Immature natural killer cell (primary cell): Measurements from ENCODE around the gene CCDC183. TPM values are rescaled to one million over a fixed set of nuclear protein-coding genes. Genes with fewer than 3 reads are reported as not detected.
A peak's percentile ranks its signal among the peaks of the same experiment; 100 is the strongest.
"Not testable (repeated sequence)": the region's sequence is repeated elsewhere in the genome, so short reads cannot be mapped to it uniquely, and the experiment has no call there.

ENCODE experiments used
- DNase-seq, 3 donors: peaks; one replicate each; pipeline ENCODE4 v3.0.0; 2022; ENCODE audit warnings: mixed read lengths in 1 of 3
- H3K27ac Mint-ChIP-seq, 6 donors: one replicate each; pipeline ENCODE4 v1.8.0; 2020; ENCODE audit warnings: mixed read lengths in 6 of 6, mild to moderate bottlenecking in 5 of 6, inconsistent platforms in 4 of 6, moderate library complexity in 3 of 6
- H3K27me3 Mint-ChIP-seq, 3 donors: one replicate each; pipeline ENCODE4 v1.8.0; 2020 to 2021; ENCODE audit warnings: low read depth in 3 of 3, mild to moderate bottlenecking in 3 of 3, mixed read lengths in 3 of 3, moderate library complexity in 3 of 3, inconsistent platforms in 1 of 3
- H3K36me3 Mint-ChIP-seq, 3 donors: one replicate each; pipeline ENCODE4 v1.8.0; 2020; ENCODE audit warnings: mixed read lengths in 3 of 3, inconsistent platforms in 2 of 3, mild to moderate bottlenecking in 2 of 3
- H3K4me1 Mint-ChIP-seq, 2 donors: one replicate each; pipeline ENCODE4 v1.8.0; 2020; ENCODE audit warnings: inconsistent platforms in 2 of 2, mild to moderate bottlenecking in 2 of 2, mixed read lengths in 2 of 2, moderate library complexity in 1 of 2
- H3K4me3 Mint-ChIP-seq, 5 donors: one replicate each; pipeline ENCODE4 v1.8.0; 2020; ENCODE audit warnings: mild to moderate bottlenecking in 5 of 5, mixed read lengths in 5 of 5, inconsistent platforms in 3 of 5, moderate library complexity in 3 of 5
- H3K9me3 Mint-ChIP-seq, 6 donors: one replicate each; pipeline ENCODE4 v1.8.0; 2020; ENCODE audit warnings: mild to moderate bottlenecking in 6 of 6, mixed read lengths in 6 of 6, inconsistent platforms in 4 of 6, moderate library complexity in 3 of 6
- polyA plus RNA-seq, 3 donors: library from polyadenylated mRNA; unstranded; fragments of 300-500 nt; fragmentation: Illumina TruSeq; gene quantifications; one replicate each; pipeline ENCODE4 v1.2.3, GENCODE V29; 2021

CCDC183 gene
- polyA plus RNA-seq, 3 donors from 2014 or later: 0.37 to 0.46 (median 0.40) TPM

DNA sequence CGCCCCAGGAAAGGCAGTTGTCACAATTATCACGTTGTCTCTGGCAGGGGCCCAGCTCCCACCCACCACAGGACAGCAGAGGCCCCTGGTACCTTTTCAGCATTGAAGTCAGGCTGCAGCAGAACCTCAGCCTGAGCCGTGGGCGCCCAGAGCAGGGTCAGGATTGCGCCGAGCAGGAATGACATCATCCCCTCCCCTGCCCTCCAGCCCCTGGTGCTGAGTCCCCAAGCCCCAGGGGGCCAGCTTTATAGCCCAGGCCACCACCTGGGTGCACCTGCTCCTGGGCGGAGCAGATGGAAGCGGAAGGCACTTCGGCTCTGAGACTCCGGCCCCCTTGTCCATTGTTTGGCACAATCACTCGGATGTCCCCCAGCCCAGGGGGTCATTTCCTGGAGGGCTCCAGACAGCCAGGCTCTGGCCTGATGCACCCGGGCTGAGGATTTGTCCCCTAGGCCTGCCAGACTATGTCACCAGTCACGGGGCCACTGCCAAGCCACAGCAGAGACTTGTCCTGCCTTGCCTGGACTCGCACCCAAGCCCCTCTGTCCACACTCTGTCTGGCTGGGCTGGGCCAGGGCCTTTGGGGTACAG is 31.7 kb upstream of the CCDC183 start, which contains the start of gene LCN15:
LCN15 (minus strand) TSS at position 218 of the 591 bp plus-strand sequence; CDS start at position 188, 30 bp downstream.
- H3K27ac Mint-ChIP-seq: peak within 1 kb of the TSS in 1 of 6 donors; percentile 37
- no peak within 1 kb of the TSS for H3K4me3 Mint-ChIP-seq
- H3K4me1 Mint-ChIP-seq: no peaks in the 10 kb centered on the region
- H3K27me3 Mint-ChIP-seq: no peaks in the 10 kb centered on the region
- DNase-seq: no peak
- H3K36me3 Mint-ChIP-seq: no peaks in the 10 kb centered on the region
- no peaks in the 10 kb centered on the region for H3K9me3 Mint-ChIP-seq

DNA sequence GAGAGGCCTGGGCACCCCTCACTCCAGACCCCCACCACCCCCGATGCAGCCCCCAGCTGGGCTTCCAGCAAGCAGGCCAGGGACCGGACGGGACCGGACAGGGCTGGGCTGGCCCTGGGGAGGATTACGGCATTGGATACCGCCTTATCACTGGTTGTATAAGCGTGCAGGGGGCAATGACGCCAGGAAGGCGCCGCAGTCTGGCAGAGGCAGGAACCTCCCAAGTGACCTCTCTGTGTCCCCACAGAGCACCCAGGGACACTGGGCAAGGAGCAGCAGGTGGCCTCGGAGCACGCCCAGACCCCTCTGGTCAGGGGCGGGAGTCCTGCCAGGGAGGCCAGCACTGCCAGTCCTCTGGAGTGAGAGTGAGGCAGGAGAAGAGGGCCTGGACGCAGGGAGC is 31.1 kb upstream of the CCDC183 start:
- H3K27ac Mint-ChIP-seq: peak overlapping the region in 1 of 6 donors; percentile 37
- H3K36me3 Mint-ChIP-seq: no peaks in the 10 kb centered on the region
- no peaks in the 10 kb centered on the region for H3K27me3 Mint-ChIP-seq
- no peaks in the 10 kb centered on the region for H3K9me3 Mint-ChIP-seq
- no peak for DNase-seq
- peaks cover 0 to 1% of the 10 kb centered on the region in 2 donors for H3K4me1 Mint-ChIP-seq
- no peak overlapping the region for H3K4me3 Mint-ChIP-seq

DNA sequence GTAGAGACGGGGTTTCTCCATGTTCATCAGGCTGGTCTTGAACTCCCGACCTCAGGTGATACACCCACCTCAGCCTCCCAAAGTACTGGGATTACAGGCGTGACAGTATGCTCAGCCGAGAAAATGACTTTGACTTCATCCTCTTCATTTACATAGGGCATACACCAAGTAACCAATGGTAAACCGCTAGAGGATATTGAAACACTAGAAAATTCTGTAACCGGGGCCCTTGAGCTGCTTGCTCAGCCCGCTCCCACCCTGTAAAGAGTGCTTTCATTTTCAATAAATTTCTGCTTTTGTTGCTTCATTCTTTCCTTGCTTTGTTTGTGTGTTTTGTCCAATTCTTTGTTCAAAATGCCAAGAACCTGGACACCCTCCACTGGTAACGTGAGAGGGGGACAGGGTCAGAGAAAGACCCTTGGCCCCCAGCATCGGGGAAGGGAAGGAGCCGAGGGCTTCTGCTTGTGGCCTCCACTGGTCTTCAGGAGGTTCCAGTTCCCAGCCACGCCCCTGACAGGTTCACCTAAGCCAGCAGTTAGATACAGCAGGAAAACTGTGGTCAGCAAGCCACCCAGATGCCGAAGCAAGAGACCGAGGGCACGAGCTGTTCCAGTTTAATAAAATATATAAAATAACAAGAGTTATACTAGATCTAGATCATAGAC is 30.3 kb upstream of the CCDC183 start:
- not testable (repeated sequence) for H3K36me3 Mint-ChIP-seq, H3K27me3 Mint-ChIP-seq, DNase-seq, H3K4me1 Mint-ChIP-seq, H3K9me3 Mint-ChIP-seq, H3K4me3 Mint-ChIP-seq
- H3K27ac Mint-ChIP-seq: peak overlapping the region in 1 of 6 donors; percentile 37

DNA sequence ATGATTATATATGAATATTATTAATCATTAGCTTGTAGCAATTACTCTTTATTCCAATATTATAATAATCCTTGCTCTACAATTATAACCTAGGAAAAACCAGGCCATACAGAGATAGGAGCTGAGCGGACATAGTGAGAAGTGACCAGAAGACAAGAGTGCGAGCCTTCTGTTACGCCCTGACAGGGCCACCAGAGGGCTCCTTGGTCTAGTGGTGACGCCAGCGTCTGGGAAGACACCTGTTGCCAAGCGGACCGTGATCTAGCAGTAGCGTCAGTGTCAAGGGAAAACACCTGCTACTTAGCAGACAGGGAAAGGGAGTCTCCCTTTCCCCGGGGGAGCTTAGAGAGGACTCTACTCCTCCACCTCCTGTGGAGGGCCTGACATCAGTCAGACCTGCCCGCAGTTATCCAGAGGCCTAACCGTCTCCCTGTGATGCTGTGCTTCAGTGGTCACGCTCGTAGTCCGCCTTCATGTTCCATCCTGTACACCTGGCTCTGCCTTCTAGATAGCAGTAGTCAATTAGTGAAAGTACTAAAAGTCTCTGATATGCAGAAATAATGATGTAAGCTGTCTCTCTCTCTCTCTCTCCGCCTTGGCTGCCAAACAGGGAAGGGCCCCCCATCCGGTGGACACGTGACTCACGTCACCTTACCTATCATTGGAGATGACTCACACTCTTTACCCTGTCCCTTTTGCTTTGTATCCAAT is 29.6 kb upstream of the CCDC183 start:
- H3K9me3 Mint-ChIP-seq, H3K4me1 Mint-ChIP-seq, H3K4me3 Mint-ChIP-seq, H3K27me3 Mint-ChIP-seq, DNase-seq, H3K36me3 Mint-ChIP-seq: not testable (repeated sequence)
- peak overlapping the region in 2 of 6 donors; percentile 51 to 59 for H3K27ac Mint-ChIP-seq

DNA sequence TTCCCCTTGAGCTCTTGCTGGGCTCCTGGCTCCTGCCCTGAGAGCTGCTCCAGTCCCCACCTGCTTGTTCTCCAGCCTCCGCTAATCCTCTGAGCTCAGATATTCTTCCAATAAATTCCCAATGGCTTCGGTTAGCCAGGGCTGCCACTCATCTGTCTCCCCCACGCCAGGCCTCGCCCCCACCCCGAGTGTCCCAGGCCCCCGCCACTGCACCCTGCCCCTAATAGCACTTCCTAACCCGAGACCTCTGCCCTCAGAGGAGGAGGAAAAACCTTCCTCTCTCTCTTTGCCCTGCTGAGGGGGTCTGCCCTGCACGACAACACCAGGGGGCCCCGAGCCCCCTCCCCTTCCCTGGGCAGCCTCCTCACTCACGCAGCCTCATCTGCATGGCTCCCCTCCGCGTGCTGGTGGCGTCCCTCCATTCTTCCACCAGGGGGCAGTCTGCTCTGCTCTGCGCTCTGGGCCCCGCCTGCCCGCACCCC is 26.4 kb upstream of the CCDC183 start:
- DNase-seq: peak in 2 of 3 donors; percentile 31 to 32
- Mint-ChIP-seq H3K9me3 (no peaks in the 10 kb centered on the region), H3K27me3 (peaks cover 0 to 4% (median 0%) of the 10 kb centered on the region in 3 donors), H3K36me3 (no peaks in the 10 kb centered on the region), H3K27ac (no peak overlapping the region), H3K4me1 (peaks cover 0 to 3% of the 10 kb centered on the region in 2 donors), H3K4me3 (no peak overlapping the region)

DNA sequence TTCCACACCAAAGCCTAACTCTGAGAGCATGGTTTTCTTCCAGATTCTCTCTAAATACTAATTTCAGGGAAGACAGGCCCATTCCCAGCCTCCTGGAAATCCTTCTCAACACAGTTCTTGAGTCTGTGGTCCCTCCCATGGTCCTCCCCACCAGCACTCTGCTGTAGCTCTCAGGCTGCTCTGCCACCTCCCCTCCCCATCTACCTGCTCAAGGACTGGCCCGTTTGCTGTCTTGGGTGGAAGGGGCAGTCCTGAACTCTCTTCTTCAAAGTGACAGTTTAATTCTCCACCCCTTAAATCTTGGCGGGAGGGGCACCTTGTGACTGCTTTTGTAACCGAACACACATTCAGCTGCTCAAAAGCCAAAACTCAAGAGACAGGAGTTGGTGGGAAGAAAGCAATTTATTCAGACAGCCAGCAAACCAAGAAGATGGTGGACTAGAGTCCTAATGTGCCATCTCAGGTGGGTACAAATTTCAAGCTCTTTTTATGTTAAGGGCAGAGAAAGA is 24.2 kb upstream of the CCDC183 start:
- Mint-ChIP-seq H3K4me3 (no peak overlapping the region), H3K9me3 (no peaks in the 10 kb centered on the region), H3K27ac (no peak overlapping the region), H3K4me1 (peaks cover 0 to 3% of the 10 kb centered on the region in 2 donors), H3K27me3 (peaks cover under 1 to 4% (median 1%) of the 10 kb centered on the region in 3 donors), H3K36me3 (no peaks in the 10 kb centered on the region)
- DNase-seq: no peak

DNA sequence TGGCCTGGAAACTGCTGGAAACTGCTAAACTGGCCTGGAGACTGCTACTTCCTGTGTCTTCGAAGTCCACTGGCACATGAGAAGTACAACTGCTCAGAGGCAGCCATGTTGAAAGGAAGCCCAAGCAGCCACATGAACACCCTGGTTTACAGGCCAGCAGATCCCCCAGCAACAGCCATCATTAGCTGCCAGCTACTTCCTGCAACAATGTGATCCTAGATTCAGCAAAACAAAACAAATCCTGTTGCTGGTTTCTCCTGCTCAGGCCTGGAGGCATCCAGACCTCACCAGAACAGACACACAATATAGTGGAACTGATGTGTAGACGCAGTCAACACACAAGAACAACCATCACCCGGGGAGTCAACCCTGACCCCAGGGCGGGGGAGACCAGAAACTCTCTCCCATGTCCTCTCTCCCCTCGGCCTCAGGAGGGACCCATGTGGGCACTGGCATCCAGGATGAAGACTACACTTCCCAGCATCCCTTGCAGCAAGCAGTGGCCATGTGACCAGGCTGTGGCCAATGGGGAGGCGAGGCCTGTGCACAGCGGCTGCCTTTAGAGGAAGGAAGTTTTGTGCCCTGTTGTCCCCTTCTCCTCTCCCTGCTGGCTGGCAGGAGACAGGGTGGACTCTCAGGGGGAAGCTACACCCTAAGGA is 22.6 kb upstream of the CCDC183 start:
- Mint-ChIP-seq H3K9me3 (peaks cover 0 to 2% (median 0%) of the 10 kb centered on the region in 6 donors), H3K36me3 (no peaks in the 10 kb centered on the region), H3K4me3 (no peak overlapping the region), H3K27me3 (peaks cover 1 to 6% (median 4%) of the 10 kb centered on the region in 3 donors), H3K4me1 (peaks cover 0 to 3% of the 10 kb centered on the region in 2 donors), H3K27ac (no peak overlapping the region)
- DNase-seq: no peak

DNA sequence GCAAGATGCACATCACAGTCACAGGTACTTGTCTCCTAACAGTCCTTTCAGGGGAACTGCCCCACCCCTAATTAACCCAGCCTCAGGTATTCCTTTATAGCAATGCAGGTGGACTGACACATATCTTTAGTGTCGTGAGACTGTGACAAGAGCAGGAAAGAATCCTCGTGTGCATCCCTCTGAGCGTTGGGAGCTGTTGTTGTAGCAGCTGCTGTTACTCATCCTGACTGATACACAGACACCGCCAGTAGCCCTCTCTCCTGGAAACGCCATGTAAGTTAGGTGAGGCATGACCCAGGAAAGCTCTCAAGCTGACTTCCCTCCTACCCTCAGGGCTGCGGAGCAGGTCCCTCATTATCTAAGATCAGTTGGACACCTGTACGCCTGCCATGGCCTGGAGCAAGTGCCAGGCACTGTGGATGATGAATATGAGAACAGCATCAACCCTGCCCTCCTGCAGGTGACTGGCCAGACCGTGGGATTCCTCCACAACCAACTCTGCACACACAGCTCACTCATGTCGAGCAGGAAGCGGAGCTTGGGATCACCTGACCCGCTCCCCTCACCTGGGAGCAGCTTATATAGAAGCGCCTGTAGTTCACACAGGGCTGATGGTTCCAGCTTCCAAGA is 21.6 kb upstream of the CCDC183 start:
- no peak overlapping the region for H3K27ac Mint-ChIP-seq
- H3K27me3 Mint-ChIP-seq: peaks cover 1 to 10% (median 4%) of the 10 kb centered on the region in 3 donors
- H3K9me3 Mint-ChIP-seq: peaks cover 0 to 2% (median 0%) of the 10 kb centered on the region in 6 donors
- no peak for DNase-seq
- H3K4me1 Mint-ChIP-seq: peaks cover 0 to 3% of the 10 kb centered on the region in 2 donors
- peaks cover 0 to 3% (median 0%) of the 10 kb centered on the region in 3 donors for H3K36me3 Mint-ChIP-seq
- no peak overlapping the region for H3K4me3 Mint-ChIP-seq

DNA sequence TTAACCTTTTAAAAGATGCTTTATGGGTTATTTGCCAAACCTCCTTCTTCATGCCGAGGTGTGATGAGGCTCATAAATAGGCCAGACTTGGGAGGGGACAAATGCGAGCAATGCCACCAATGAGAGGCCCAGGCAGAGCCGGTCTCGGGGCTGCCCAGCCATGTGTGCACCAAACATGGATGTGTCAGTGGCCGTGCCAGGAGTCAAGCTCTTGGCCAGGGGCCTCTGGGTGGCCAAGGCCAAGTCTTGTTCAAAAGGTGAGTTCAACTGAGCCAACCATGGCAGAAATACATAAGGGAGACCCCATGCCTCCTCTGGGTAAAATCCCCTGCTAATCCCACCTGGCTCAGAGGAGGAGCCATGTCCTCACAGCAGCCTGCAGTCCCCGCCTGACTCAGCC is 20.9 kb upstream of the CCDC183 start:
- Mint-ChIP-seq H3K4me1 (peaks cover 0 to 2% of the 10 kb centered on the region in 2 donors), H3K27me3 (peaks cover 1 to 10% (median 6%) of the 10 kb centered on the region in 3 donors), H3K4me3 (no peak overlapping the region), H3K9me3 (peaks cover 0 to 2% (median 0%) of the 10 kb centered on the region in 6 donors), H3K27ac (peak overlapping the region in 1 of 6 donors; percentile 34), H3K36me3 (peaks cover 0 to 3% (median 0%) of the 10 kb centered on the region in 3 donors)
- no peak for DNase-seq

DNA sequence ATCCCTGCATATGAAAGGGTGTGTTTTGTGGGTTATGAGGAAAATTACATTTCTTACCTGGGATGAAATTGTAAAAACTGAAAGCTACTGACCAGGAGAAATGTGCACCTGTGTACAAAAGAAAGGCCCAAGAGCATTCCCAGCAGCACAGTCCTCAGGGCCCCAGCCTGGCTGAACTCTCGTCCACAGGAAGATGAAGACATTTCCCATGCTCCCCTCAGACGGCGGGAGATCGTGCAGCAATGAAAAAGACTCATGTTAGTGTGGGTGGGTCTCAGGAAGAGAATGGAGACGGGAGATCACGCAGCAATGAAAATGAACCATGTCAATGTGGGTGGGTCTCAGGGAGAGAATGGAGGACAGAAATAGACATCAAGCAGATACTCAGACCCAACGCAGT is 19.2 kb upstream of the CCDC183 start:
- Mint-ChIP-seq H3K27ac (no peak overlapping the region), H3K36me3 (peaks cover 0 to 3% (median 0%) of the 10 kb centered on the region in 3 donors), H3K9me3 (peaks cover 0 to 2% (median 0%) of the 10 kb centered on the region in 6 donors), H3K4me3 (no peak overlapping the region), H3K4me1 (no peaks in the 10 kb centered on the region), H3K27me3 (peaks cover 3 to 10% (median 5%) of the 10 kb centered on the region in 3 donors)
- no peak for DNase-seq

DNA sequence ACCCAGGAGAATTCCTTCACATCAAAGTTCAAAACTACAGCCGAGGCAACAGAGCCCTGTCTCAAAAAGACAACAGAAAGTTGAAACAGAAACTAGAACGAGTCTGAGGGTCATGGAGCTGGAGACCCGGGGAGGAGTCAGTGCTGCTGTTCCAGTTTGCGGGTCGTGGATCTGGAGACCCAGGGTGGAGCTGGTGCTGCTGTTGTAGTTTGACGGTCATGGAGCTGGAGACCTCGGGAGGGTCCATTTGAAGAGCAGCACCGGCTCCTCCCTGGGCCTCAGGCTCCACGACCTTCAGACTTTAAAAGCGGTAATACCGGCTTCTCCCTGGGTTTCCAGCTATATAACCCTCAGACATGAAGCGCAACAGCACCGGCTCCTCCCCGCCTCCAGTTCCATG is 18.8 kb upstream of the CCDC183 start:
- no peak overlapping the region for H3K27ac Mint-ChIP-seq
- H3K36me3 Mint-ChIP-seq: peaks cover 0 to 3% (median 0%) of the 10 kb centered on the region in 3 donors
- no peak overlapping the region for H3K4me3 Mint-ChIP-seq
- peaks cover 3 to 10% (median 5%) of the 10 kb centered on the region in 3 donors for H3K27me3 Mint-ChIP-seq
- DNase-seq: no peak
- no peaks in the 10 kb centered on the region for H3K4me1 Mint-ChIP-seq
- H3K9me3 Mint-ChIP-seq: peaks cover 0 to 2% (median 0%) of the 10 kb centered on the region in 6 donors

DNA sequence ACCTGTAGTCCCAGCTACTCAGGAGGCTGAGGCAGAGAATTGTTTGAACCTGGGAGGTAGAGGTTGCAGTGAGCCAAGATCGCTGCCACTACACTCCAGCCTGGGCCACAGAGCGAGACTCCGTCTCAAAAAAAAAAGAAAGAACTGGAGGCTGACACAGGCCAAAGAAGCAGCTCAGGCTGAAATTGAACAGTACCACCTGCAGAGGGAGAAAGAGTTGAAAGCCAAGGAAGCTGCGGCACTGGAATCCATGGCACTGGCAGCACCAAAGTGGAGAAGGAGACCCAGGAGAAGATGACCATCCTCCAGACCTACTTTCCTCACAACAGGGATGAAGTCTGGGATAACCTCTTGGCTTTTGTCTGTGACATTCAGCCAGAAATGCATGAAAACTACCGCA is 16.3 kb upstream of the CCDC183 start:
- H3K27ac Mint-ChIP-seq: no peak overlapping the region
- H3K4me1 Mint-ChIP-seq: no peaks in the 10 kb centered on the region
- H3K4me3 Mint-ChIP-seq: no peak overlapping the region
- H3K36me3 Mint-ChIP-seq: peaks cover 0 to 3% (median 0%) of the 10 kb centered on the region in 3 donors
- DNase-seq: no peak
- H3K9me3 Mint-ChIP-seq: peaks cover 0 to 2% (median 0%) of the 10 kb centered on the region in 6 donors
- peaks cover 3 to 10% (median 5%) of the 10 kb centered on the region in 3 donors for H3K27me3 Mint-ChIP-seq

DNA sequence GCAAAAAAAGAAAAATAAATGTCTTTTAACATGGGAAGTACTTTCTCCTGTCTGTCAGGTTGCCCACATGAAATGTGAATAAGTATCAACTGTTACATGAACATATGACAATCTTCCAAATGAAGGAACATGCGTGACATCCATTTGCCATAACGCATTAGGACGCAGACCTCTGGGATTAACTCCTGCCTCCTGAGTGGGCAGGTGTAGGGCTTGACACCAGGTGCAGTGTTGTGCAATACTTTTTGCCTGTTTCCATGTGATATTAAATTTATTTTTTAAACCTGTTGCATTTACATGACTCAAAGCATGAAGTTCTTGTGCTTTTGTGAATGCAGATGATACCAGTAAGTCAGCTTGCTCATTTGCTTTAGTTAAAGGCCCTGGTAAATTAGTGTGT is 13.7 kb upstream of the CCDC183 start:
- H3K9me3 Mint-ChIP-seq: peaks cover 0 to 2% (median 0%) of the 10 kb centered on the region in 6 donors
- no peak for DNase-seq
- peaks cover 0 to 3% (median 0%) of the 10 kb centered on the region in 3 donors for H3K36me3 Mint-ChIP-seq
- peaks cover 4 to 8% (median 5%) of the 10 kb centered on the region in 3 donors for H3K27me3 Mint-ChIP-seq
- no peak overlapping the region for H3K4me3 Mint-ChIP-seq
- no peak overlapping the region for H3K27ac Mint-ChIP-seq
- peaks cover 0 to 2% of the 10 kb centered on the region in 2 donors for H3K4me1 Mint-ChIP-seq
